ENCODE measurements around the gene LPCAT3.

DNA sequence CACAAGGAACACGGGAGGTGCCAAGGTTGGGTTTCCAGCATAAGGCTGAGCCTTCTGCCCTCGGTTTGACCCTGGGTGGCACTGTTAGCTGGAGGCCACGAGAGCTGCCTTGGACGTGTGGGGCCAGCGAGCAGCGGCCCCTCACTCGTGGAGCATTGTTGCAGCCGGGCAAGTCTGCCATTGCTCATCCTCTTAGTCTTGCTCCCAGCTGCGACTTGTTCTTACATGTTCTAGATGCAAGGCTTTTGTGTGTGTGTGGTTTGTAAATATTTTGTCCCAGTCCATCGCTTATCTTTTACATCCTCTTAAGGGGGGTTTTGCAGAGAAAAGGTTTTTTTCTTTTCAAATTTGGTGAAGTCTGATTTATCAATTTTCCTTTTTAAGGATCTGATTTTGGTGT is 21.1 kb upstream of the LPCAT3 start:
- TF ChIP-seq, protein P1, sequence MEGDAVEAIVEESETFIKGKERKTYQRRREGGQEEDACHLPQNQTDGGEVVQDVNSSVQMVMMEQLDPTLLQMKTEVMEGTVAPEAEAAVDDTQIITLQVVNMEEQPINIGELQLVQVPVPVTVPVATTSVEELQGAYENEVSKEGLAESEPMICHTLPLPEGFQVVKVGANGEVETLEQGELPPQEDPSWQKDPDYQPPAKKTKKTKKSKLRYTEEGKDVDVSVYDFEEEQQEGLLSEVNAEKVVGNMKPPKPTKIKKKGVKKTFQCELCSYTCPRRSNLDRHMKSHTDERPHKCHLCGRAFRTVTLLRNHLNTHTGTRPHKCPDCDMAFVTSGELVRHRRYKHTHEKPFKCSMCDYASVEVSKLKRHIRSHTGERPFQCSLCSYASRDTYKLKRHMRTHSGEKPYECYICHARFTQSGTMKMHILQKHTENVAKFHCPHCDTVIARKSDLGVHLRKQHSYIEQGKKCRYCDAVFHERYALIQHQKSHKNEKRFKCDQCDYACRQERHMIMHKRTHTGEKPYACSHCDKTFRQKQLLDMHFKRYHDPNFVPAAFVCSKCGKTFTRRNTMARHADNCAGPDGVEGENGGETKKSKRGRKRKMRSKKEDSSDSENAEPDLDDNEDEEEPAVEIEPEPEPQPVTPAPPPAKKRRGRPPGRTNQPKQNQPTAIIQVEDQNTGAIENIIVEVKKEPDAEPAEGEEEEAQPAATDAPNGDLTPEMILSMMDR (IDR thresholded peaks at IDR 0.05; ENCODE audit: insufficient read depth, low read length) = no peak
- TF ChIP-seq, protein P2, sequence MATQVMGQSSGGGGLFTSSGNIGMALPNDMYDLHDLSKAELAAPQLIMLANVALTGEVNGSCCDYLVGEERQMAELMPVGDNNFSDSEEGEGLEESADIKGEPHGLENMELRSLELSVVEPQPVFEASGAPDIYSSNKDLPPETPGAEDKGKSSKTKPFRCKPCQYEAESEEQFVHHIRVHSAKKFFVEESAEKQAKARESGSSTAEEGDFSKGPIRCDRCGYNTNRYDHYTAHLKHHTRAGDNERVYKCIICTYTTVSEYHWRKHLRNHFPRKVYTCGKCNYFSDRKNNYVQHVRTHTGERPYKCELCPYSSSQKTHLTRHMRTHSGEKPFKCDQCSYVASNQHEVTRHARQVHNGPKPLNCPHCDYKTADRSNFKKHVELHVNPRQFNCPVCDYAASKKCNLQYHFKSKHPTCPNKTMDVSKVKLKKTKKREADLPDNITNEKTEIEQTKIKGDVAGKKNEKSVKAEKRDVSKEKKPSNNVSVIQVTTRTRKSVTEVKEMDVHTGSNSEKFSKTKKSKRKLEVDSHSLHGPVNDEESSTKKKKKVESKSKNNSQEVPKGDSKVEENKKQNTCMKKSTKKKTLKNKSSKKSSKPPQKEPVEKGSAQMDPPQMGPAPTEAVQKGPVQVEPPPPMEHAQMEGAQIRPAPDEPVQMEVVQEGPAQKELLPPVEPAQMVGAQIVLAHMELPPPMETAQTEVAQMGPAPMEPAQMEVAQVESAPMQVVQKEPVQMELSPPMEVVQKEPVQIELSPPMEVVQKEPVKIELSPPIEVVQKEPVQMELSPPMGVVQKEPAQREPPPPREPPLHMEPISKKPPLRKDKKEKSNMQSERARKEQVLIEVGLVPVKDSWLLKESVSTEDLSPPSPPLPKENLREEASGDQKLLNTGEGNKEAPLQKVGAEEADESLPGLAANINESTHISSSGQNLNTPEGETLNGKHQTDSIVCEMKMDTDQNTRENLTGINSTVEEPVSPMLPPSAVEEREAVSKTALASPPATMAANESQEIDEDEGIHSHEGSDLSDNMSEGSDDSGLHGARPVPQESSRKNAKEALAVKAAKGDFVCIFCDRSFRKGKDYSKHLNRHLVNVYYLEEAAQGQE (IDR thresholded peaks at IDR 0.05; ENCODE audit: insufficient replicate concordance, low read depth) = no peak

Measured in HL-60 (cell line).